HepG2 (cell line): ENCODE measurements around the gene WDR20. TPM values are rescaled to one million over a fixed set of nuclear protein-coding genes. Genes with fewer than 3 reads are reported as not detected.
A peak's percentile ranks its signal among the peaks of the same experiment; 100 is the strongest.

Experiments used
- CHD4 ChIP-seq: fragments of 200-600 bp; sonication (generic); IDR thresholded peaks from 2 replicates; pipeline ENCODE4 v1.7.0; 2017; ENCODE audit warnings: mild to moderate bottlenecking, low read length, borderline replicate concordance
- DNMT1 ChIP-seq: sonication (generic); formaldehyde crosslinking; IDR thresholded peaks from 2 replicates; pipeline ENCODE4 v1.5.1; 2020; ENCODE audit warnings: mild to moderate bottlenecking, missing genetic modification reagents
- IKZF1 ChIP-seq: fragments of 450-650 bp; IDR thresholded peaks from 2 replicates; pipeline ENCODE4 v1.7.1; 2016
- MAFK ChIP-seq, 2 experiments: IDR thresholded peaks in 1 of 2; conservative IDR thresholded peaks in 1 of 2; 2 replicates each; pipeline ENCODE4 v1.6.1; 2011; ENCODE audit warnings: improper control_type of control experiment in 2 of 2, low read length in 2 of 2
- PHF20 ChIP-seq: sonication (generic); formaldehyde crosslinking; IDR thresholded peaks from 2 replicates; pipeline ENCODE4 v1.5.0; 2020; ENCODE audit warnings: mild to moderate bottlenecking, missing genetic modification reagents
- SNAI1 ChIP-seq: sonication (generic); formaldehyde crosslinking; IDR thresholded peaks from 2 replicates; pipeline ENCODE4 v1.5.0; 2020; ENCODE audit warnings: mild to moderate bottlenecking, missing genetic modification reagents, borderline replicate concordance
- SUZ12 ChIP-seq: fragments of 150-350 bp; IDR thresholded peaks from 2 replicates; pipeline ENCODE4 v1.6.1; 2014; ENCODE audit warnings: low read depth, low read length
- ZFY ChIP-seq: sonication (generic); formaldehyde crosslinking; IDR thresholded peaks from 2 replicates; pipeline ENCODE4 v1.4.0; 2020; ENCODE audit warnings: missing genetic modification reagents
- ZKSCAN8 ChIP-seq: IDR thresholded peaks from 2 replicates; pipeline ENCODE4 v1.6.1; 2016; ENCODE audit warnings: borderline replicate concordance, missing genetic modification reagents, missing compliant biosample characterization
- ZNF160 ChIP-seq: sonication (generic); formaldehyde crosslinking; IDR thresholded peaks from 2 replicates; pipeline ENCODE4 v1.8.0; 2022; ENCODE audit warnings: mild to moderate bottlenecking, inconsistent platforms, missing genetic modification reagents
- ZNF337 ChIP-seq: sonication (generic); formaldehyde crosslinking; IDR thresholded peaks from 2 replicates; pipeline ENCODE4 v1.5.1; 2020; ENCODE audit warnings: missing genetic modification reagents, low read depth, mild to moderate bottlenecking, borderline replicate concordance
- ZNF567 ChIP-seq: sonication (generic); formaldehyde crosslinking; IDR thresholded peaks from 2 replicates; pipeline ENCODE4 v1.8.1; 2023; ENCODE audit warnings: mild to moderate bottlenecking, missing genetic modification reagents, borderline replicate concordance
- ZNF598 ChIP-seq: sonication (generic); formaldehyde crosslinking; IDR thresholded peaks from 2 replicates; pipeline ENCODE4 v1.5.1; 2020; ENCODE audit warnings: mild to moderate bottlenecking, missing genetic modification reagents, borderline replicate concordance
- ZNF747 ChIP-seq: sonication (generic); formaldehyde crosslinking; IDR thresholded peaks from 2 replicates; pipeline ENCODE4 v1.8.1; 2023; ENCODE audit warnings: missing genetic modification reagents, mild to moderate bottlenecking, borderline replicate concordance
- polyA plus RNA-seq, 8 experiments: library from polyadenylated mRNA; depleted of rRNA in 3 of 8; stranded (reverse) in 7 of 8; unstranded in 1 of 8; fragments of >200 nt; fragmentation: Illumina TruSeq in 4 of 8; extraction: Trizol in 4 of 8; gene quantifications; 2 replicates each; pipeline versions ENCODE4 v1.2.1 to v1.2.3, GENCODE V29; 2011 to 2016; ENCODE audit warnings: low read depth in 4 of 8, missing spikeins in 1 of 8, mixed read lengths in 1 of 8; ENCODE audit not compliant: insufficient read depth in 1 of 8
- total RNA-seq, 5 experiments: library from RNA; depleted of rRNA; stranded (reverse); fragments of >200 nt; fragmentation: Illumina TruSeq; extraction: Trizol; gene quantifications; 2 replicates each; pipeline ENCODE4 v1.2.3, GENCODE V29; 2016; ENCODE audit warnings: low read depth in 1 of 5
- TF ChIP-seq, protein P1 (sequence below): sonication (generic); formaldehyde crosslinking; IDR thresholded peaks from 2 replicates; pipeline ENCODE4 v1.8.0; 2022; ENCODE audit warnings: mild to moderate bottlenecking, missing genetic modification reagents, moderate library complexity
- TF ChIP-seq, protein P2 (sequence below): sonication (generic); formaldehyde crosslinking; IDR thresholded peaks from 2 replicates; pipeline ENCODE4 v1.4.0; 2020; ENCODE audit warnings: mild to moderate bottlenecking, missing genetic modification reagents
- TF ChIP-seq, protein P3 (sequence below): sonication (generic); formaldehyde crosslinking; IDR thresholded peaks from 2 replicates; pipeline ENCODE4 v1.5.0; 2020; ENCODE audit warnings: mild to moderate bottlenecking, missing genetic modification reagents
- TF ChIP-seq, protein P4 (sequence below), 2 experiments: sonication (generic) in 1 of 2; formaldehyde crosslinking in 1 of 2; IDR thresholded peaks; 2 replicates each; pipeline versions ENCODE4 v1.4.0 to v1.6.1; 2018 to 2020; ENCODE audit warnings: missing genetic modification reagents in 2 of 2, borderline replicate concordance in 1 of 2, low read depth in 1 of 2, mild to moderate bottlenecking in 1 of 2, missing biosample characterization in 1 of 2
- TF ChIP-seq, protein P5 (sequence below): sonication (generic); formaldehyde crosslinking; IDR thresholded peaks from 2 replicates; pipeline ENCODE4 v1.4.0; 2020; ENCODE audit warnings: missing genetic modification reagents, borderline replicate concordance

WDR20 gene
- total and polyA plus RNA-seq, 2 of the 13 experiments (the other 11 are each of a cell fraction or from before 2014, with no cell fraction given): 10.4 to 23.2 TPM

DNA sequence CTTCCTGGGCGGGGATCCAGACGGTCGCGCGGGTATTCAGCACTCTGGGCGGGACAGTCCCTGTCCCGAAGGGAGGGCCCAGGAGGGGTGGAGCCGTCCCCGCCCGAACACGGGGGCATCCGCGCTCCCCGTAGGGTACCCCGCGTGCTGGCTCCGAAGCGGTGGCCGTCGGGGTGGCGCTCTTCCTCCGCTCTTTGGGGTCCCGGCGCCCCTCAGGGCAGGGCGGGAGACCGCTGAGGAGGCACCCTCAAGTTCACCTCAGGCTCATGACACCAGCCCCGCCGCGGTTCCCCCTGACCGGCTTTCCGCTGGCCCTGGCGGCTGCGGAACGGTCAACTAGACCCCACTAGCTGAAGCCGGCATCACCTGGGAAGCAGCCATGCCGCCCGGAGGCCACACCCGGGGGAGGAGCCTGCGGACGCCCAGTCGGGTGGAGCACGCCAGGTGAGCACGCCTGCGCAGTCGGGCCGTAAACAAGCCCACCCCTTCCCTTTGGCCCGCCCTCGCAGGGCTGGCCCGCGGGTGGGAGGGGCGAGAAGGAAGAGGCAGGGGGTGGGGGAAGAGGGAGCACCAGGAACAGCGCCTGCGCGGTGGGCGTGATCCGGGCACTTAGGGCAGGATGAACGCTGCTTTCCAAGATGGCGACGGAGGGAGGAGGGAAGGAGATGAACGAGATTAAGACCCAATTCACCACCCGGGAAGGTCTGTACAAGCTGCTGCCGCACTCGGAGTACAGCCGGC lies at the start of gene WDR20 (continued):
- TF ChIP-seq ZNF567 (CRISPR knock-in tag): peak; percentile 61; the same call in 1 of the 2 replicates
- TF ChIP-seq PHF20 (CRISPR knock-in tag): peak; percentile 37; the same call in 1 of the 2 replicates
- 0 out of 2 replicates have a peak, but pooled peaks have one; percentile 50 for TF ChIP-seq ZNF337 (CRISPR knock-in tag)
- TF ChIP-seq CHD4: no peak
- no peak for TF ChIP-seq ZNF598 (CRISPR knock-in tag)
- TF ChIP-seq SUZ12: no peak
- peak; percentile 79; the same call in 1 of the 2 replicates for TF ChIP-seq ZFY
- no peak for TF ChIP-seq IKZF1
- TF ChIP-seq, protein P1, sequence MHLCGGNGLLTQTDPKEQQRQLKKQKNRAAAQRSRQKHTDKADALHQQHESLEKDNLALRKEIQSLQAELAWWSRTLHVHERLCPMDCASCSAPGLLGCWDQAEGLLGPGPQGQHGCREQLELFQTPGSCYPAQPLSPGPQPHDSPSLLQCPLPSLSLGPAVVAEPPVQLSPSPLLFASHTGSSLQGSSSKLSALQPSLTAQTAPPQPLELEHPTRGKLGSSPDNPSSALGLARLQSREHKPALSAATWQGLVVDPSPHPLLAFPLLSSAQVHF (CRISPR knock-in tag): 0 out of 2 replicates have a peak, but pooled peaks have one; percentile 0
- TF ChIP-seq MAFK (conservative IDR thresholded peaks at IDR 0.05 in 1 of 2, IDR thresholded peaks at IDR 0.05 in 1 of 2; ENCODE audit: low read length in 2 of 2): no peak
- TF ChIP-seq, protein P2, sequence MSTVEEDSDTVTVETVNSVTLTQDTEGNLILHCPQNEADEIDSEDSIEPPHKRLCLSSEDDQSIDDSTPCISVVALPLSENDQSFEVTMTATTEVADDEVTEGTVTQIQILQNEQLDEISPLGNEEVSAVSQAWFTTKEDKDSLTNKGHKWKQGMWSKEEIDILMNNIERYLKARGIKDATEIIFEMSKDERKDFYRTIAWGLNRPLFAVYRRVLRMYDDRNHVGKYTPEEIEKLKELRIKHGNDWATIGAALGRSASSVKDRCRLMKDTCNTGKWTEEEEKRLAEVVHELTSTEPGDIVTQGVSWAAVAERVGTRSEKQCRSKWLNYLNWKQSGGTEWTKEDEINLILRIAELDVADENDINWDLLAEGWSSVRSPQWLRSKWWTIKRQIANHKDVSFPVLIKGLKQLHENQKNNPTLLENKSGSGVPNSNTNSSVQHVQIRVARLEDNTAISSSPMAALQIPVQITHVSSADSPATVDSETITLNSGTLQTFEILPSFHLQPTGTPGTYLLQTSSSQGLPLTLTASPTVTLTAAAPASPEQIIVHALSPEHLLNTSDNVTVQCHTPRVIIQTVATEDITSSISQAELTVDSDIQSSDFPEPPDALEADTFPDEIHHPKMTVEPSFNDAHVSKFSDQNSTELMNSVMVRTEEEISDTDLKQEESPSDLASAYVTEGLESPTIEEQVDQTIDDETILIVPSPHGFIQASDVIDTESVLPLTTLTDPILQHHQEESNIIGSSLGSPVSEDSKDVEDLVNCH: peak; percentile 88; the same call in 1 of the 2 replicates
- TF ChIP-seq ZNF747 (CRISPR knock-in tag): peak; percentile 23; the same call in 1 of the 2 replicates
- TF ChIP-seq, protein P3, sequence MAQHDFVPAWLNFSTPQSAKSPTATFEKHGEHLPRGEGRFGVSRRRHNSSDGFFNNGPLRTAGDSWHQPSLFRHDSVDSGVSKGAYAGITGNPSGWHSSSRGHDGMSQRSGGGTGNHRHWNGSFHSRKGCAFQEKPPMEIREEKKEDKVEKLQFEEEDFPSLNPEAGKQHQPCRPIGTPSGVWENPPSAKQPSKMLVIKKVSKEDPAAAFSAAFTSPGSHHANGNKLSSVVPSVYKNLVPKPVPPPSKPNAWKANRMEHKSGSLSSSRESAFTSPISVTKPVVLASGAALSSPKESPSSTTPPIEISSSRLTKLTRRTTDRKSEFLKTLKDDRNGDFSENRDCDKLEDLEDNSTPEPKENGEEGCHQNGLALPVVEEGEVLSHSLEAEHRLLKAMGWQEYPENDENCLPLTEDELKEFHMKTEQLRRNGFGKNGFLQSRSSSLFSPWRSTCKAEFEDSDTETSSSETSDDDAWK: no peak
- no peak for TF ChIP-seq SNAI1 (CRISPR knock-in tag)
- TF ChIP-seq, protein P4, sequence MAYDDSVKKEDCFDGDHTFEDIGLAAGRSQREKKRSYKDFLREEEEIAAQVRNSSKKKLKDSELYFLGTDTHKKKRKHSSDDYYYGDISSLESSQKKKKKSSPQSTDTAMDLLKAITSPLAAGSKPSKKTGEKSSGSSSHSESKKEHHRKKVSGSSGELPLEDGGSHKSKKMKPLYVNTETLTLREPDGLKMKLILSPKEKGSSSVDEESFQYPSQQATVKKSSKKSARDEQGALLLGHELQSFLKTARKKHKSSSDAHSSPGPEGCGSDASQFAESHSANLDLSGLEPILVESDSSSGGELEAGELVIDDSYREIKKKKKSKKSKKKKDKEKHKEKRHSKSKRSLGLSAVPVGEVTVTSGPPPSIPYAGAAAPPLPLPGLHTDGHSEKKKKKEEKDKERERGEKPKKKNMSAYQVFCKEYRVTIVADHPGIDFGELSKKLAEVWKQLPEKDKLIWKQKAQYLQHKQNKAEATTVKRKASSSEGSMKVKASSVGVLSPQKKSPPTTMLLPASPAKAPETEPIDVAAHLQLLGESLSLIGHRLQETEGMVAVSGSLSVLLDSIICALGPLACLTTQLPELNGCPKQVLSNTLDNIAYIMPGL (CRISPR knock-in tag; IDR thresholded peaks at IDR 0.05; ENCODE audit: borderline replicate concordance in 1 of 2, low read depth in 1 of 2): peak in 1 of 2 experiments; percentile 50; a peak in 3 of 4 replicates
- TF ChIP-seq DNMT1: 0 out of 2 replicates have a peak, but pooled peaks have one; percentile 13
- 0 out of 2 replicates have a peak, but pooled peaks have one; percentile 12 for TF ChIP-seq ZNF160 (CRISPR knock-in tag)
- TF ChIP-seq ZKSCAN8: no peak
- TF ChIP-seq, protein P5, sequence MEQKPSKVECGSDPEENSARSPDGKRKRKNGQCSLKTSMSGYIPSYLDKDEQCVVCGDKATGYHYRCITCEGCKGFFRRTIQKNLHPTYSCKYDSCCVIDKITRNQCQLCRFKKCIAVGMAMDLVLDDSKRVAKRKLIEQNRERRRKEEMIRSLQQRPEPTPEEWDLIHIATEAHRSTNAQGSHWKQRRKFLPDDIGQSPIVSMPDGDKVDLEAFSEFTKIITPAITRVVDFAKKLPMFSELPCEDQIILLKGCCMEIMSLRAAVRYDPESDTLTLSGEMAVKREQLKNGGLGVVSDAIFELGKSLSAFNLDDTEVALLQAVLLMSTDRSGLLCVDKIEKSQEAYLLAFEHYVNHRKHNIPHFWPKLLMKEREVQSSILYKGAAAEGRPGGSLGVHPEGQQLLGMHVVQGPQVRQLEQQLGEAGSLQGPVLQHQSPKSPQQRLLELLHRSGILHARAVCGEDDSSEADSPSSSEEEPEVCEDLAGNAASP (CRISPR knock-in tag): no peak
